ENCODE results near the gene SLC17A9.

Gene SLC17A9

DNA sequence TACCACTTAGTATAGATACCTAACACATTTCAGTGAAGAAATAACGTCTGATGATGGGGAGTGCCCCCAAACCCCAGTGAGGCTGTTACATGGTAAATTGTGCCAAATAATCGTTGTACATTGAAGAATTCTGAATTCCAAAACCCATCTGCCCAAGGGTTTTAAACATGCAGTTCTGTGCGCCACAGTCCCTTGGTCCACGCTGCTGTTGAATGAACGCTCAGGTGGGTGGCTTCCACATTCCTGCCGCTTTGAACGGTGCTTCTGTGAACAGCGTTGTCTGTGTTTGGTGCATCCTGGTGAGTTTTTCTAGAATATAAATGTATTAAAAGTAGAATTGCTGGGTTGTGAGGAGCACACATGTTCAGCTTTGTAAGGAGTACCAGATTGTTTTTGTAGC is 11.6 kb upstream of the SLC17A9 start:
- DNase-seq = no peak

GRCh38 chr20:62941792-62942191 is 10.7 kb upstream of the SLC17A9 start:
- DNase-seq = no peak

DNA sequence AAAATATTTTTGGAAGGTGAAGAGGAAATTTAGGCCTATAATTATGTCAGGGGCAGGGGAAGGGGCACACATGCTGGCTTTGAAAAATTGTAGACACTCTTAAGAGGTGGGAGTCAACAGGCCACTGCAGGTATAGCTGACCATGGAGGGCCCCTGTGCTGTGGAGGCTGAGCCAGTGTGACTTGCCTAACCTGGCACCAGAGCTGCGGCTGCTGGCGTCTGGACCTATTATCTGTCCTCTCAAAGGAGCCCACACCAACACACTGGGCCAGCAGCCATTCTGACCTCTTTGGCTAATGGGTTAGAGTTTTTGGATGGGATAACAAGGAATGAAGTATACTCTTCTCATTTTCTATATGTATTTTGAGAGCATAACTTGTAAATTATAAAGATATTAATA is 10.1 kb upstream of the SLC17A9 start:
- DNase-seq = no peak

DNA sequence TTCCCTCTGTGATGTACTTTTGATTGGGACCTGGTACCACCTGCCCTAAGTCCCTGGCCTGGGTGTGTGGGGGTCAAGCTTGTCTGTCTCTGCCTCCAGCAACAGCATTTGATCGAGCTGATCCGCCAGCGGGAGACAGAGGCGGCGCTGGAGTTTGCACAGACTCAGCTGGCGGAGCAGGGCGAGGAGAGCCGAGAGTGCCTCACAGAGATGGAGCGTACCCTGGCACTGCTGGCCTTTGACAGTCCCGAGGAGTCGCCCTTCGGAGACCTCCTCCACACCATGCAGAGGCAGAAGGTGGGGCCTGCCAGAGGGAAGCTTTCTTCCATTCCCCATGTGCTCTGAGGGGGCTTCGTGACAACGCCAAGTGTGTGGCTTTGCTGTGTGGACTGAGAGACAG is 9.1 kb upstream of the SLC17A9 start:
- DNase-seq = no peak

GRCh38 chr20:62944184-62944583 is 8.3 kb upstream of the SLC17A9 start:
- DNase-seq = no peak

- DNase-seq = no peak
Measured at GRCh38 chr20:62944746-62945145, 7.8 kb upstream of the SLC17A9 start.

DNA sequence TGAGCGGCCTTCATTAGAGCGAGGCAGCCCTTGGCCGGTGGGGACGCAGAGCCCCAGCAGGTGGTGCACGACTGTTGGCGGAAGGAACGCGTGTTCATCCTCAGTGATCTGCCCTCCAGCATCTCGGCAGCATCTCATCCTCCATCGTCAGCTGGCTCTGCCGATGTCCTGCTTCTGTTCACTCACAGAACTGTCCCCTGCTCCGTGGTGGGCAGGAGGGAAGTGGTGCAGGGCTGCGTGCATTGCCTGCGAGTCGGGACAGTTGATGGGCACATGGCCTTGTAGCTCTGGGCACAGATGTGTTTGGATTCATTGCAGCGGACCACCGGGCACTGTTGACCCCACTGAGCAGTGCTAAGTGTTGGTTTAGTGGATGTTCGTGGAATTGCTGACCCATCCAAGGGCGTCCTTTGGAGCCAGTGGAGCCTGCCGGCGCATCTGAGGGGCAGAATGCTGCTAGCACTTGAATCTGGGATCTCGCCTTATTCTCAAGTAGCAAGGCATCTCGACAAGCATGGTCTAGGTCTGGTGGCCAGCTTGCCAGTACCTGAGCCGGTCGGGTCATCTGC is 6.7 kb upstream of the SLC17A9 start:
- DNase-seq = no peak

DNA sequence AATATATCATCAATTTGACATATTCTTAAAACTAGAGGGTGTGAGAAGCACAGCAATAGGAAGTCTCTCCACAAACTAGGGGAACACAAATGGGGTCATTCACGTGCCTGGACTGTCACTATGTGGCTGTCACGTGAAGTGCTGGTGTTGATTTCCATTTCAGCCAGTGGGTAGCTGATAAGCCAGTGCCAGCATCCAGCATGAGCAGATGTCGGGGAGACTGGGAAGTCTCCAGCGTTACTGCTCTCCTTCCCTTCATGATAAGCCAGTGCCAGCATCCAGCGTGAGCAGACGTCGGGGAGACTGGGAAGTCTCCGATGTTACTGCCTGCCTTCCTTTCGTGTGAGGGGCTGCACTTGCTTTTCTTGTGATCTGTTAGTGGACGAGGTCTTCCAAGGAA is 5.6 kb upstream of the SLC17A9 start:
- DNase-seq = no peak

DNA sequence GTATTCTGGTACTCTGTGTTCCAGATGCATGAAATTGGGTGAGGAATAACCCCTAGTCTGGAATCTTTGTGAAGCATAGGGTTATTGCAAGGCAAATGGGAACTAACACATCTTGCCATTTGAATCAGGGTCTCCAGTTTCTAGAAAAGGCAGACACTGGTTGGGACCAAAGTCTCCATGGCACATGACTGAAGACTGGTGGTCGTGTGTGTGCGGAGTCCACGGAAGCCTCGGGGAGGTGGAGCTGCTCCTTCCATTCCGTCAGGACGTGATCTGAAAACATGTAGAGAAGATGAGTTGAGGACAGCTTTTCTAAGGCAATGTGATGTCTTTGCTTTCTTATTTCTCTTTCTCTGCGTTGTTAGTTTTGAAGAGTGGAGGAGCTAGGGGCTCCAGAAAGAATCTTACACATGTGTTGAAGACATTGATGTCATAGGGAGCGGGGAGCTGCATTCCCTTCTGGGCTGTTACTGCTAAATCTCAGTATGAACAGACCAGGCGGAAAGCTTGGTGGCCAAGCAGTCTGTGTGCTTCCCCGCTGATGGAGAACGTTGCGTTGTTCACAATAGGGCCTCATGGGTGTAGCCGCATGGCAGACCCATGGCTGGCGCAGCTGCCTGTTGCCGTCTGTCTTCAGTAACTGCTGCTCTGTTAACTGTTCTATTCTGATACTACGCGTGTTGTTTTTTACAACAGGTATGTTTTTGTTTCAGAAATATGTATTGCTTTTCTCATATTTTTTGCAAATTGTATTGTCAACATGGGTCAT is 4.8 kb upstream of the SLC17A9 start:
- no peak for DNase-seq

GRCh38 chr20:62949153-62949821 is 3.2 kb upstream of the SLC17A9 start:
- no peak for DNase-seq

DNA sequence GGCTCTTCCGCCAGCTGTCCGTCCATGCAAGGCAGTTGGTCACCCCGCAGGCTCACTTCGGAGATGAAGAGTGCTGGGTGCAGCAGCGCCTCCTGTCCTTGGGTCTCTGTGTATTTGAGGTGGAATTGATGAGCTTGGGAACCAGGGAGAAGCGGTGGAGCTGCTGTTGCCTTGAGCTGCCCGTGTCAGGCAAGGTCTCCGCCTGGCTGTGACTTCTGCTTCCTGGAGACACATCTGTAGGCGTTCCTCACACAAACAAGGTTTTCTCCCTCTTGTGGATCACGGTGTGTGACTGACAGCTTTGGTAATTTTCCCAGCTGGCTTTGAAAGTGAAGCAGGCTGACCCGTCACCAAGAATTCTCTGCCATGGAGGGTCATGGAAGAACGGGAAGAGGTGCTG is 2.5 kb upstream of the SLC17A9 start:
- DNase-seq = no peak

GRCh38 chr20:62950741-62951140 is 1.8 kb upstream of the SLC17A9 start:
- no peak for DNase-seq

DNA sequence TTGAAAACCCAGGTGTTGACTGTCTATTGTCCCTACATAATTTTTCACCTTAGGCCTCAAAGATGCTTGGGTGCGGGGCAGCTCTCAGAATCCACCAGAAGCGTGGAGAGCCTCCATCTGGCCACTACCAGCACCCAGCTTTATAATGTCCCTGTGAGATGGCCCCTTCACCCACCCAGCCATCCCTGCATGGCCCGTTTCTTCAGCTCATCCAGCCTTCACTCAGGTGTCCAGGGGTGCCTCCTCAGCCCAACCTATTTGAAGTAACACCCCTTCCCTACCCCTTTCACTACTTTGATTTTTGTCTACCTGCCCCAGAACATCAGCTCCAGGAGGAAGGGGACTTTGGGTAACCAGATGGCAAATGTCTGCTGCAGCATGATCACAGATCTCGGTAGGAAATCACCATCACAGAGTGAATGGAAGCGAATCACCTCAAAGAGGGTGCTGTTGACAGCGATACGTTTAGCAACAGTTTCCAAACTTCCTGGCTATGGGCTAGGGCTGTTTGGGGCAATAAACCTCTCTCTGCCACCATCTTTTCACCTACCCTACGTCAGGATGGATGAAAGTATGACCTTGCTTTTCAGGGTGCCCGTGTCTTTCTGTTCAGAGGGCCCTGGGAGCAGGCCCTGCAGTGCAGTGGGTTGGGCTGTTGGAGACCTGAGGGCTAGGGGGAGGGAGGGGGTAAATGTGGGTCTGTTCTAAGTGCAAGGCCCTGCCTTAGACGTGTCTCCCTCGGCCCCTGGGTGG is 1.2 kb upstream of the SLC17A9 start:
- DNase-seq = no peak

DNA sequence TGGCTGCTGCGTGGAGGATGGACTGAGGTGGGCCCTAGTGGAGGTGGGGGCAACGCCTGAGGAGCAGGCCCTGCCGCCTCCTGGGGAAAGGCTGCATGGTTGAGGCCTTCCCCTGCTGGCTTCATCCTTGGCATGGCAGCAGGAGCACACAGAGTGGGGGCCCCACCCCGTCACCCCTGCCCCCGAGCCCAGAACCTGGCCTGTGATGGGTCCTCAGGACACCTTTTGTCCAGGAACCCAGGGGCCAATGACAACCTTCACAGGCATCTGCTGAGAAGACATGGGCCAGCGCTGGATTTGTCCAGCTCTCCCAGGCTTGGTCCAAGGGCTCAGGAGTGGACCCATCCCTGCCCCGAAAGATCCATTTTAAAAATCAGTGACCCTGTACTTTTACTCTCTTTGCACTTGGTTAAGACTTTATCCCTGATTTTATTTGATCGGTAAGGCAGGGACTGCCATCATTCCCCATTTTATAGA is 575 bp upstream of the SLC17A9 start:
- DNase-seq = no peak

DNA sequence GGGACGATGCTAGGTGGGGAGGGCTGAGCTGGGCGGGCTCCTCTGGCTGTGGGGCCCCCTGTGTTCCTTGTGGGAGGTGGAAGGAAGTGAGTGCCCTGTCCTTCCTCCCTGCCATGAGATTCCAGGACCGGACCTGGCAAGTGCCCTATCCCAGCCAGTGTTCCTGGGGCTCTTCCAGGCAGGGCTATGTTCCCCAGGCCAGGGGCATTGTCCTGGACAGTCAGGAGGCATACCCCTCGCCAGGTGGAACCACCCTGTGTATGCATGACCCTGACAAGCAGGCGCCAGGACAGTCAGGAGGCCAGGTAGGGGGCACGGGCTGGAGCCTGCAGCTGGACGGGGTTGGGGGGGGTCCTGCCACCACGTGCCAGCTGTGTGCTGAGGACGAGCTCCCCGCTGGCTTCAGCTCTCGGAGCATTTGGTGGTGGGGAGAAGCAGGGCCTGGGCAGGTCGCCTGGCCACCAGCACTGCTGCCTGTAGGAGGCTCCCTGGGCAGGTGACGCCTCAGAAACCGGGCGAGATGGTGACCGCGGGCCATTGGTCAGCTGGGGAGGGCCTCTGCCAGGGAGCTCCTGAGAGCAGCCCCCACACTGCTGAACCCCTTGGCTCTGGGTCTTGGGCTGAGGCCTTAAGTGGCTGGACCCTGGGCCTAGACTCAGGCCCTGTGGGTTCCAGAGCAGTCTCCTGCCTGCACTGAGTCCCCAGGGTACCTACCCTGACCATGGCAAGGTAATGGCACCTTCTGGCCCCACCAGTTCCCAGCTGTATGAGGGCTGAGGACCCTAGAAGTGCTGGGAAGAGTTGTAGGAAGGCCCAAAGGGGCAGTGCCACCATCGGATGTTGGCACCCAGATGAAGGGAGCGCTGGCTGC is 694 bp downstream of the SLC17A9 start:
- DNase-seq = no peak

- DNase-seq = peak; percentile 87
Measured at GRCh38 chr20:62953839-62954703, 1.6 kb downstream of the SLC17A9 start.

DNA sequence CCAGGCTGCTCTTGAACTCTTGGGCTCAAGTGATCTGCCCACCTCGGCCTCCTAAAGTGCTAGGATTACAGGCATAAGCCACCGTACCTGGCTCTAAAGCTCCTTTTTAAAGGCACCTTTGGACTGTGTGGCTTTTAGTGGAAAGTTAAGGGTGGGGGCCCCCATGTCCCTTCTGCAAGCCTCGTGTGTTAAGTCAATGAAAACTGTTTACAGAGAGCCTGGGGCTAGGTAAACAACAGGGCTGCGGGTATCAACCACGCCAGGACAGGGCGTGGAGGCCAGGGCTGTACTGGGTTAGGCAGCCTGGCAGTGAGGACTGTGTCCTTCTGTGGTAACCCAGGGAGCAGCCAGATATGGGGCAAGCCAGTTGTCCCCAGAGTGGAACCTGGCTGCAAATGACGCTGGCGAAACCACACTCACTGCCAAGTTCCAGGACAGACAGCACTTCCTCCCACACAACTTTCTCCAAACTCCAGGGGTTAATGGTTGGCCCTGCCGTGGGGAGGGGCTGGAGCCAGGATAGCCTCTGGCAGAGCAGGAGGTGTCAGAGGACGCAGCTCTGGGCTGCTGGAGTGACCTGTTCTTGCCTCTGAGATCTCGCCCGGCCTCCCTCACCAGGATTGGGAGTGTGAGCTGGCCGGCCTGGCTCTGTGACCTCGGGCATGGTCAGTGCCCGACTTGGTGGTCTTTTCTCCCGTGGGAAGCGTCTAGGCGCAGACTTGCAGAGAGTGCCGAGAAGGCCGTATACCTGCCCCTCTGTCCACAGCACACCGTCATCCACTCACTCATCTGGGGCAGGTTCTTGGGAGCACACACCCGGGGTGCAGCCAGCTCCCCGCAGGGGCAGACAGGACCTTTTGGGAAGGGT is 3.2 kb downstream of the SLC17A9 start:
- DNase-seq = no peak

DNA sequence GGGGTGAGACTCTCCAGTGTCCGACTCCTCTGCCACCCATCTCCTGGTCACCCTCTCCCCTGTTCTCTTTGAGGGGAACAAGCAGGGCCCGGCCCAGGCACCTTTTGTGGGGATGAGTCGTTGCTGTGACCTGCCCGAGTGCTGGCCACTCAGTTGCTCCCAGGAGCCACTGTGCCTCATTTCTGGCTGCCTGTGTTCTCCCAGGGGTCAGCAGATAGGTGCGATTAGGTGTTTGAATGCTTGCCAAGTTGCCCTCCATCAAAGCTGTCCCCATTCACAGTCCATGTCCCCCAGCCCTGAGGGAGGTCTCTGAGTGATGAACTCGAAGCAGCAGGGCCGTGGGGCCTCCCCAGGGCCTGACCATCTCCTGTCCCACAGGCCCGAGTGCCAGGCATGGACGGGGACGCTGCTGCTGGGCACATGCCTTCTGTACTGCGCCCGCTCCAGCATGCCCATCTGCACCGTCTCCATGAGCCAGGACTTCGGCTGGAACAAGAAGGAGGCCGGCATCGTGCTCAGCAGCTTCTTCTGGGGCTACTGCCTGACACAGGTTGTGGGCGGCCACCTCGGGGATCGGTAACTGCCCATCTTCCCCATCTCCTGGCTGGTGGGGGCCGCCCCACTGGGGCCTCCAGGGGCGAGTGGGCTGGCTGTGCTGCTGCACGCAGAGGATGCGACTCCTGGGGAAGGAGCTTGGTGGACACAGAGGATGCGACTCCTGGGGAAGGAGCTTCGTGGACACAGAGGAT is 4.1 kb downstream of the SLC17A9 start:
- DNase-seq = no peak

Data from femur (tissue), 1 donor.